HG03060 (cell line): ENCODE data around the gene MS4A14.
"Not testable (repeated sequence)": the region's sequence is repeated elsewhere in the genome, so short reads cannot be mapped to it uniquely, and the experiment has no call there.

Experiments
- ATAC-seq: cut with Tn5 transposase; IDR thresholded peaks from one replicate; pipeline ENCODE4 v1.9.1; 2021; ENCODE audit warnings: low read depth, moderate number of reproducible peaks; ENCODE audit not compliant: unreplicated experiment

MS4A14 gene, protein sequence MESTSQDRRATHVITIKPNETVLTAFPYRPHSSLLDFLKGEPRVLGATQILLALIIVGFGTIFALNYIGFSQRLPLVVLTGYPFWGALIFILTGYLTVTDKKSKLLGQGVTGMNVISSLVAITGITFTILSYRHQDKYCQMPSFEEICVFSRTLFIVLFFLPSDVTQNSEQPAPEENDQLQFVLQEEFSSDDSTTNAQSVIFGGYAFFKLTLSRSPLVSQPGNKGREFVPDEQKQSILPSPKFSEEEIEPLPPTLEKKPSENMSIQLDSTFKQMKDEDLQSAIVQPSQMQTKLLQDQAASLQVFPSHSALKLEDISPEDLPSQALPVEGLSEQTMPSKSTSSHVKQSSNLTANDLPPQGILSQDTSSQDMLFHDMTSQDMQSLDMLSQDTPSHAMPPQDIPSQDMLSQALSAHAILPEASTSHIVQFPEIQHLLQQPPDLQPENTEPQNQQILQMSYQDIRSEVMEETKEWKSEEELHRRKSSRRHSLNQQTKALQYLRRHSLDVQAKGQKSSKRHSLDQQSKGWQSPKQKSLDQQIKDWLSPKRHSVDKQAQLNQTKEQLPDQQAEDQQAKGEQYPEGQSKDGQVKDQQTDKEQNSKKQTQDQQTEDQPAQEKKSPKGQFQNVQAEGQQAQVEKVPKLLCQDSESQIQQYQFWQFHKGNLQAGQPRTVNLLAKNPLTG

DNA sequence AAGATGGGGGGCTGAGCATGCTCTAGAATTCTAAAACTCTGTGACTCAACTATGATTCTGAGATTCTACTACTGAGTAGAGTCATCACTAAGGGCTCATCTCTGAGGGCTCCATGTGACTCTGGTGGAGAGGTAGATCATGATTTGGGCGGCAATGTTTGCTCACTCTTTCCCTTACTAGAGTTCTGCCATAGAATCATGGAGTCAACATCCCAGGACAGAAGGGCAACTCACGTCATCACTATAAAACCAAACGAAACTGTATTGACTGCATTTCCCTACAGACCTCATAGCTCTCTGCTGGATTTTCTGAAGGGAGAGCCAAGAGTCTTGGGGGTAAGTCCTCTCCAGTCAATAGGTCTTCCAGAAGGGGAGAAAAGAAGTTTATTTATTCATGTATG, at the start of gene MS4A14:
Gene MS4A14, plus strand, starts transcription at position 78 of the 400 bp plus-strand sequence. Its CDS starts 120 bp downstream, at position 198.
- no peak for ATAC-seq

DNA sequence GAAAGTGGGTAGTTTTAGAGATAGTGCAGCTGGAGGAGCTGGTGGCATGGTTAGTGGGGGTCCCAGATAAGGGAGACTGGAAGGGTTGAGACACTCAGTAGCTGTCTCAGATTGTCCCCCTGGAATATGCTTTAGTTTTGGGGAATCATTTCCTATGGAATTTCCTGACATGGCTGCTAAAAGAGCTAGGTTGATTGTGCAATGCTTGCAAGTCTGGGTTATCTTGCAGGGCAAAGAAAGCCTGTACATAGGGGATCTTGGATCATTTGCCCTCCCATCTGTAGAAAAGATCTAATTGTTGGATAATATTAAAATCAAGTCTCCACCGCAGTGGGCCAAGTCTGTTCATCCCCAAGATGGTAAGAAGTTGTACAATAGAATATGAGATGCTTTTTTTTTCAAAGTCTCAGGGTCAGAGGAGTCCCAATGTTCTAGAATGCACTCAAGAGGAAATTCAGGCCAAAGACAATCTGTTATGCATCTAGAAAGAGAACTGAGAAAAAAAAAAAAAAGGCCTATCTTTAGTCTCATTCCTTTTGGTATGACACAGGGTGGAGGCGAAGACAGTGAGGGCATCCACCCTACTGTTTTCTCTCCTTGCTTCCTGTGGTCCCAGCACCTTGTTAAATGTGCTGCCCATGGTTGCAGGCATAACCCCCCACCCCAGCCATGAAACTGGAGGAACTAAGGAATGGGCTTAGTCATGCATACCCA, 49.0 kb upstream of the MS4A14 start:
- no peak for ATAC-seq

DNA sequence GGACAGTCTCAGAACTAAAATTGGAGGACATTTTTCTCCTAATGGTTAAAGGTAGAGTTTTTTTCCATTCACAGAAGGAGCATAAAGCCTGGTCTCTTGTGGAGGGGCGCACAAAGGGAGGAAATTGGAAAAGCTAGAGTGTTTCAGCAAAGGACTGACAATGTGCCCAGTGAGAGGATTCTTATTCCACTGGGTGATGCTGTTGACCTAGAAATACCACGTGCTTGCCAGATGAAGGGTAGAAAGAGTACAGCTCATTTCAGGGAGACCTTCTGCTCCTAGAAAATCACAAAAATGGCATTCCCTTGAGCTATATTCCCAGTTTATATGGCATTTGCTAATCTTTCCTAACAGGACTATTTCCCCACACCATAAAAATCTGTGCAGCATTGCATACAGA, 48.1 kb upstream of the MS4A14 start:
- ATAC-seq, result no peak

DNA sequence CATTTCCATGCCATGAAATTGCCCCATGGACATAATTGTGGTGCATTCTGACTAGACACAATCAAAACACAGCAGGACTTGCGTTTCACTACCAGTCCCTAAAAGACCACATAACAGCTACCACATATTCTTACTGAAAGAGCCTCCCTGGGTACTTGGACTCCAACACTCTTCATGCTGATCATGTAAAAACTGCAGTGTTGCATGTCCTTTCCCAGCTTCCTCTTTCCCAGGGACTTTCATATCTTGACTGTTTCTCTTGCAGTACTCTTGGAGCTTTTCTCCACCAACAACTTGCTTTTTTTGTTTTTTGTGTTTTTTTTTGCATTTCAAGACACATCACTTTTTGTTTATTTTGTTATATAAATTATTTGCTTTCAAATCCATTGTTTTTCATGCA, 46.3 kb upstream of the MS4A14 start:
- no peak for ATAC-seq

DNA sequence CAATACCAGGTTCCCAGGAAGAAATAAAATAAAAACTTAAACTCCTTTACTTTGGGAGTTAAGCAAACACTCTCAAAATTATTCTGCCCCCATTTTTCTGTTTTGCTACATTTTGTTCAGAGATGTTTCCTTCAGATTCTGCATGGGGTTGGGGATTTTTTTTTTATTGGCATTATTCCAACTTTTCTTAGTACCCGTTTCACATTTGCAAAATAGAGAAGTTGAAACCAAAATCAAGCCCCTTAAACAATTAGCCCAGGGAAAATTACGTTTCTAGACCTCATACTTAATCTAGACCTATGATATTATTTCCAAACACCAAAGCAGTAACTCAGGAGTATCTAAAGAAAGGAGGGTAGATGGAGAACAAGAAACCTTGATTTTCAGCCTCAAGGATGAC, 38.5 kb upstream of the MS4A14 start:
- ATAC-seq, result no peak

DNA sequence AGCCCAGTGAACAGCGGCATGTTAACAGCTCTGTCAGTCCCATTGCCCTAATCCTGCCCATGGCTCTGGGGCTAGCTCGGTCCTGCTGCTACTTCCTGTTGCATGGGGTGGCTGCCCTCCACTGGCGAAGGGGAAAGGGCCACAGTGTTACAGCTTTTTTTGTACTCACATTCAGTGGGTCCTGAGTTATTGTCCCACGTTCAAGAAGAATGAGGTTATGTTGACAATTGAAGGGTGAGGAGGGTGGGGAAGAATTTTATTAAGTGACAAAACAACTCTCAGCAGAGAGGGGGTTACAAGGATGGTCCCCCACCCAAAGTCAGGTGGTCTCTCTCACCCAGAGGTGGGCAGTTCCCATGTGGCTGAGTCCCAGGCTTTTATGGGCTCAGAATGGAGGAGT, 35.6 kb upstream of the MS4A14 start:
- ATAC-seq, result no peak

DNA sequence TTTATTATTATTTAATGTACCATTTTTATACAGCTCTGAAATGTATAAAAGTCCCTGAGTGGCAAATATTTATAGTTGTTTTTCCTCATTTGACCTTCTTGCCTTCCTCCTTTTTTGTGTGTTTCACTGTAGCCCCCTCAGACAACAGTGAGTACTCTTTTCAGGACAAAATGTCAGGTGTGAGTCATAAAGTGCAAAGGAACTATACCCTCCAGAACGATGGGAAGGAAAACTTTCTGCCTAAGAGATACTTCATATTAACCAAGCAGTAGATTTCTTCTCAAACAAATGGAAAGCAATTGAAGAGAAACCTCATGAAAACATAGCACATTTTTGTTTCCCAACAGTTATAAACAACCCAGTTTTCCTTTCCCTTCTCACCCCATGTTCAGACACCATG, 34.0 kb upstream of the MS4A14 start:
- no peak for ATAC-seq

DNA sequence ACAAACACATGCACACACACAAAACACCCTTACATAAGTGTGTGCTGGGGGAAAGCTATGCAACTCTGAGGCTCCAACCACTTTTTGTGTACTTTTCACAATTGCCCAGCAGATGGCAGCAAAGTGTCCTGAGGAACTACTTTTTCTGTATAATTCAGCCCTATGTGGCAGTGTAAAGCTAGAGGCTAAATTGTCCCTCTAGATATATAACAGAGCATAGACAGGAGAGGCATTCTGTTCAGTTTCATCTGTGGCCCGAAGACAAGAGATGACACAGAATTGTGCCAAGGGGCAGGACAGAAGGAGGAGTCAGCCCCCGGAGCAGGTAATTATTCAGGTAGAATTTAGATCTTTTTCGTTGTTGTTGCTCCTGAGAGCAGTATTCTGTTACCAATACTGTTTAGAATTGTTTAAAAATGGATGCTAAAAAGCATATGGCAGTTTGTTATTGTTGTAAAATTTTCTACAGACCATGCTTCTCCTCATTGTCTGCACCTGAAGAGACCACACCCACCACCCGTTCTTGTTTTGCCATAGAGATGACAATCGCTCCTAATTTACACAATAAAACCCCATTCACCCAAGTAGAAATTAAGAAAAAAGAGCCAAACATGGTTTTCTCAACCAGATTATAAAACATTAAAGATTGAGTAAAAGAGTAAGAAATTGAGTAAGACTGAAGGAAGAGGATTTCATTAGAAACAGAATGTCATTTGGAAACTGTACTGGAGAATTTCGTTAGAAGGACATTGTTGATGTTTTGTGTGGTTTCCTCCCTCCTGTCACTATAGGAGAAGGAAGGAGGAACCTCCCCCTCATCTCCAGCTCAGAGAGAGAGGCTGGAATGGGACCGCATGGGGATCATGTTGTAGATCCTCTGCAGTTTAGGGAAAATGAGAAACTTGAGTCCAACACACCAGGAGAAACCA, 32.5 kb upstream of the MS4A14 start:
- ATAC-seq, result peak; percentile 48

DNA sequence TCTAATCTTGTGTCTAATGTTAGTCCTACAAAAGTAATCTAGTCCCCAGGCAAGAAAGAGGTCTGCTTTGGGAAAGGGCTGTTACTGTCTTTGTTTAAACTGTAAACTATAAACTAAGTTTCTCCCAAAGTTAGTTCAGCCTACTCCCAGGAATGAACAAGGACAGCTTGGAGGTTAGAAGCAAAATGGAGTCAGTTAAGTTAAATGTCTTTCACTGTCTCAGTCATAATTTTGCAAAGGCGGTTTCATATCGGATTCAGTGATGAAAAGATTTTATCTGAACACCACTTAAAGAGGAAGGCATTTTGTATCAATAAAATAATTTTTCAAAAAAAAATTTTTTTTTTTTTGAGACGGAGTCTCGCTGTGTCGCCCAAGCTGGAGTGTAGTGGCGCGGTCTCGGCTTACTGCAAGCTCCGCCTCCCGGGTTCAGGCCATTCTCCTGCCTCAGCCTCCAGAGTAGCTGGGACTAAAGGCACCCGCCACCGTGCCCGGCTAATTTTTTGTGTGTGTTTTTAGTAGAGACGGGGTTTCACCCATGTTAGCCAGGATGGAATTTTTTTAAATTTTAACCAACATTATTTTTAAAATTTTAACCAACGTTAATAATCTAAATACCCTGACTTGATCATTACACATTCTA, 29.9 kb upstream of the MS4A14 start:
- not testable (repeated sequence) for ATAC-seq

DNA sequence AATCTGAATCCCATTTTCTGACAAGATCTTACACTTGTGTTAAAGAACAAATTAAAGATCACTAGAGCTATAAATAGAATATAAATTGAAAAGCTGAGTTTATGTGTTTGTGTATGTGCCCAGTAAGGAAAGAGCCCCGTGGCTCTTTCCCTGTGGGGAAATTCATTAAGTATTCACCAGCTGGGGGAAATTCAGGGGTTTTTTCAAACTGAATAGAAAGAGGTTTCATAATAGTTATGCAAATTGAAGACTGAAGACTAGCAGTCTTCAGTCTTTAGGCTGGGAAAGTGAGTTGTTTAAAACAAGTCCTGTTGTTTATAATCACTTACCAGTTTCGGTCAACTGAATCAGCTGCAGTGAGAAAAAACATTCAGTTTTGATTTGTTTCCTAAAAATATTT, 29.2 kb upstream of the MS4A14 start:
- peak; percentile 64 for ATAC-seq

DNA sequence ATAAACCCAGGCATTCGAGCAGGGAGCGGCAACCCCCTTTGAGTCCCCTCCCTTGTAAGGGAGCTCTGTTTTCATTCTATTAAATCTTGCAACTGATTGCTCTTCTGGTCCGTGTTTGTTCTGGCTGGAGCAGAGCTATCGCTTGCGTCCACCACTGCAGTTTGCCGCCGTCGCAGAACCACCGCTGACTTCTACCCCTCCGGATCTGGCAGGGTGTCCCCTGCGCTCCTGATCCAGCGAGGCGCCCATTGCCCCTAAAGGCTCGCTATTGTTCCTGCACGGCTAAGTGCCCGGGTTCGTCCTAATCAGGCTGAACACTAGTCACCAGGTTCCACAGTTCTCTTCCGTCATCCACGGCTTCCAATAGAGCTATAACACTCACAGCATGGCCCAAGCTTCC, 28.4 kb upstream of the MS4A14 start:
- no peak for ATAC-seq

DNA sequence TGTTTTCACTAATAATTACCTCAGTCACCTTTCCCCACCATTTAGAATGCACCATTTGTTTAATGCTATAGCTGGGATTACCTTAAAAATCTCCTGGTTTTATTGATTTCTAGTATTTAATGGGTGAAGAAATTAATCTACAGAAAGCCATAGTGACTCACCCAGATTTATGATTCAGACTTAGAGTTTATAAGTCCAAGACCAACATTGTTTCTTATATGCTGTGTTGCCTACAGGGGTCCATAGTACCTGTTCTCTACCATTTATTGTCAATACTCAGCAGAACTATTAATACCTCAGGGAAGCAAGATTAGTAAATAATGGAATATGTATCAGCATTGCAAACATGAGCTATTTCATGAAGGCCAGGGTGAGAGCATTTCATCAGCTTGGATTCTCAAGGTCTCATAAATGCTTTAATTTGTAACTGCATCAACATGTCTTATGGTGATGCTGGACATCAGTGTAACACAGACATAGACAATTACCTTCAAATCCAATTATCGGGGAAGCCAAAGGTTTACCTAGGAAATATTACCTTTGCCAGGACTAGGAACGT, 25.9 kb upstream of the MS4A14 start:
- no peak for ATAC-seq

DNA sequence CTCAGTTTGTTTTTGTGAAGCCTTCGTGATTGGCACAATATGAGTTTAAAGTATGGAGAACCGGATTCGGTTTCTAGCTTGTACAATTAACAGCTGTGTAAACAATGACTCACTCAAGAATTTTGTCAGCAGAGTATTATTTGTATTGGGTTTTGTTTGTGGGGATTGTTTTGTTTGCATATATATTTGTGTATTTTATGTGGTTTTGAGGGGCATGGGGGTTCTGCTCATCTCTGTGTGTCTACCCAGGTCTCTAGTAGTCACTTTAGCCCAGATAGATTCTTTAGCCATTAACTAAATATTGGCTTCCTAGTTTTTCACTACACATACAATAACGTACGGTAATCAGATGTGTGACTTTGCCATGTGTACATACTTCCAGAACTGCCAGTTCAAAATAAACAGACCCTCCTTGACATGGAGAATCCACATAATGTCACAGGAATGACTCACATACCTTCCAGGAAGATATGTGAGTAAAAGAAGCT, 25.4 kb upstream of the MS4A14 start:
- no peak for ATAC-seq

DNA sequence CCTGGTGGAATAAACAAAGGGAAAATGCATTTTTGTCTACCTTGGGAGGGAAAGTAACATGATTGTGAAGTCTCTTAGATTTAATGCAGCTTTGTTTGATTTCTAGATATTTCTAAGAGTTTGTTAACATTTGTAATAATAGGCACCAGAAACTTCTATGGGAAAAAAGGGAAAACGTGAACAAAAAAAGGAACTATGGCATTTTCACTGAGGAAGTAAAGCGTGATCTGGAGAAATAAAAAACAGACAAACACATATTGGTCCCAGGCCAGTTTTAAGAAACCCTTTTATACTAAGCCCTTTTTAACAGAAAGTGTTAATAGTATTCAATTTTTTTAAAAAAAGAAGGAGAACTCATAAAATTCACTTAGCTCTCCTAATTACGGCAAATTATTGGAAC, 24.9 kb upstream of the MS4A14 start:
- no peak for ATAC-seq

DNA sequence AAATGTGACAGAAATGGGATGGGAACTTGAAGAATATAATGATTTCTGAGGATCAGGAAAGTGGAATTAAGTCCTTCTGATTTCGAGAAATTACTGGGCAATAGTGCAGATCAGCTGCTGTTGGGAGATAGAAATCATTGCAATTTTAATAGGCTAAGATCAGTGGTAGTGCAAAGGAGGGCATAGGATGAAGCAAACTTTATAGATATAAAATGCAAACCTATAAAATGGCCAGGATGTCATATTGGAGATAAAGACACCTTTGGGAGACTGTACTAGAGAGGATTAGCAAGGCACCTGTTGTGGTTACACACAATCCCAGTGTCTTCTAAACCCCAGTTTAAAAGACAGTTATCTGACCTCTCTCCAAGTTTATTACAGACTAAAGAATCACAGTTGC, 24.4 kb upstream of the MS4A14 start:
- no peak for ATAC-seq

DNA sequence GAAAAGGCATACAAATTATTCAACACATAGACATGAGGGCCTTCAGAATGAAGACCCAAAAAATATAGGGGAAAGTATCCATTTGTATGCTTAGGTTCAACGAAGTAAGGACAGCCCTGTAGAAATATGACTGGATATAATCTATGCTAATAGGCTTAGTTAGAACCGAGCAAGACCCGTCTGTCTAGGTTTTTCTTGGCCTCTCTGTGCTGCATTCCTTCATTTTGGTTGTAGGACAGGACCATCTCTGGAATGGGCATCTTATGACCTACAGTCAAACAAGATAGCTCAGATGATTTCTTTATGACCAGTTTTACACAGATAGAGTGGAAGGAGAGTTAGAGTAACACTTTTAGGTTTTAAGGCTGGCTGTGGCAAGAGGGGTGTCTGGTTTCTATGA, 23.5 kb upstream of the MS4A14 start:
- ATAC-seq, result no peak

DNA sequence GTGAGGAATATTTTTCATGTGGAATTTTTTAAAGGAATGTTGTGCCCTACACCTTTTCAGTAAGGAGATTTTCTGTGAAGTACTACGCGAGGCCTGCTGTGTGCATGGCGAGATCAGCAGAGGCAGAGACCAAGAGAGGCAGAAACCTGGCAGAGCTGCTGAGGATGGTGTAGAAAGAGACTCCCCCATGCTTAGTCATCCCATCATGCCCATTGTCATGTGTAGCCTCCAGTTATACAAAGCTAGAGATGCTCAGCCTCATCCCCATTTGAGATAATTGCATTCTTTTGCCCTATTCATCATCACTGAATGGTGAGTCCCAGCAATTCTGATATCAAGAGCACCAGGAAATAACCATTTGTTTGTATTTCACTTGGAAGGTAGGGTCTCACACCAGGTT, 20.9 kb upstream of the MS4A14 start:
- ATAC-seq, result no peak

DNA sequence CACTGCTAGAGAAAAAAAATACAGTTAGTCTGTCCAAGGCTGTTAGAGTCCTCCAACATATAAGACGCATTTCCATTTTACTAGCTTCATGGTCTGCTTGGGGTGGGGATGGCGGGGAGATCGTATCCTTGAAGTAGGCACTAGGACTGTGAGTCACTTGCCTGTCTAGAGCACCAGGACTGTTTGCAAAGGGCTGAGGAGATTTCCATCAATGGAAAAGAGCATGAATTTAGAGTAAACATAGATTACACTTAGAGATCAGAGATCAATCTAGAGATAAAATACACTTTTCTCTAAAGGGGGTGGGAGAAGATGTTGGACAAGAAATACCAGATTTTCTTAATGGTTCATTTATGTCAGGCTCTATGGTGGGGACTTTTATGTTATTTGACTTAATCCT, 19.7 kb upstream of the MS4A14 start:
- ATAC-seq, result no peak

DNA sequence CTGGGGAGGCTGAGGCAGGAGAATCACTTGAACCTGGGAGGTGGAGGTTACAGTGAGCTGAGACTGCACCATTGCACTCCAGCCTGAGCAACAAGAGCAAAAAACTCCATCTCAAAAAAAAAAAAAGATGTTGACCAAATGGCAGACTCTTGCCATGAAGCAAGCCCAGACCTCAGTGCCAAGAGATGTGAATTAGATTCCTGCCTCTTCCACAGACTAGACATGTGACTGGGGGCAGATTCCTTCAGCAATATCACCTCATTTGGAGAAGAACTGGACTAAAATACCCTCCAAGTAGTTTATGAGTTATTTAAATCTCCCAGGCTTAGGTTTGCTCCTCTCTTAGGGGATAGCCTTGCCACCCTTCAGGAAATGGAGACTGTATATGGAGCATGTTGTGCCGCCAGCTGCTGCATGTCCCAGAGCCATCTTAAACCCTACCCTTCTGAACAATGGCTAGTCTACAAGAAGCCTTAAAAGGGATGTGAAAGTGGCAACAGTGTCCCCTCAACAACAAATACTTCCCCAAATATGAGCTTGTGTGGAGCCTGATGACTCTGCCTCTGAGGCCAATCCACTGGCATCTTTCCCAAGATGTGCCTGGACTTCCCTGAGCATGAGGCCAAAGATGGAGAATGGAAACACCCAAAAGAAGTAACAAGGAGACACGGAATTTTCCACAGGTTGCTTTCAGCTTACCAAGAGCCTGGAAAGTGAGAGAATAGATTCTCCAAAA, 18.7 kb upstream of the MS4A14 start:
- no peak for ATAC-seq
